Chondrocyte (in vitro differentiated cells): ENCODE data around the gene RNASE1. TPM values are rescaled to one million over a fixed set of nuclear protein-coding genes. Genes with fewer than 3 reads are reported as not detected.
"Not testable (repeated sequence)": the region's sequence is repeated elsewhere in the genome, so short reads cannot be mapped to it uniquely, and the experiment has no call there.

ENCODE experiments used
- DNase-seq: peaks from one replicate; pipeline ENCODE4 v3.0.0; 2021; ENCODE audit warnings: mixed read lengths, low spot score
- H3K27ac Mint-ChIP-seq: one replicate; pipeline ENCODE4 v1.8.0; 2021; ENCODE audit warnings: mild to moderate bottlenecking, moderate library complexity, mixed read lengths; ENCODE audit not compliant: unreplicated experiment
- H3K27me3 Mint-ChIP-seq: 2 replicates; pipeline ENCODE4 v1.8.0; 2021; ENCODE audit warnings: low read depth, mixed read lengths
- H3K36me3 Mint-ChIP-seq: 2 replicates; pipeline ENCODE4 v1.8.0; 2021; ENCODE audit warnings: low read depth, mixed read lengths
- H3K4me1 Mint-ChIP-seq: 2 replicates; pipeline ENCODE4 v1.8.0; 2021; ENCODE audit warnings: low read depth, mild to moderate bottlenecking, mixed read lengths
- H3K4me3 Mint-ChIP-seq: one replicate; pipeline ENCODE4 v1.8.0; 2021; ENCODE audit warnings: mild to moderate bottlenecking, moderate library complexity, mixed read lengths; ENCODE audit not compliant: unreplicated experiment
- H3K9me3 Mint-ChIP-seq: 2 replicates; pipeline ENCODE4 v1.8.0; 2021; ENCODE audit warnings: low read depth, mixed read lengths
- CTCF ChIP-seq: fragments of 200-600 bp; sonication (generic); IDR thresholded peaks from 2 replicates; pipeline ENCODE4 v1.5.0; 2021; ENCODE audit warnings: antibody characterized with exemption, mild to moderate bottlenecking, moderate library complexity
- total RNA-seq: library from RNA; stranded (reverse); gene quantifications from 3 replicates; pipeline ENCODE4 v1.2.1, GENCODE V29; 2021

RNASE1 gene
- total RNA-seq, 1 donor from 2014 or later, result 0.97 TPM

- Mint-ChIP-seq H3K9me3 (no peaks in the 10 kb centered on the region), H3K27me3 (no peaks in the 10 kb centered on the region), H3K4me3 (no peak overlapping the region), H3K36me3 (no peaks in the 10 kb centered on the region), H3K27ac (no peak overlapping the region), H3K4me1 (no peaks in the 10 kb centered on the region)
- no peak for TF ChIP-seq CTCF
- DNase-seq, result no peak
These were observed 35.2 kb upstream of the RNASE1 start for GRCh38 chr14:20837831-20838230.

GRCh38 chr14:20836668-20837338 is 34.2 kb upstream of the RNASE1 start:
- H3K4me1 Mint-ChIP-seq, result no peaks in the 10 kb centered on the region
- peak; percentile 67 for TF ChIP-seq CTCF
- H3K27ac Mint-ChIP-seq, result no peak overlapping the region
- H3K4me3 Mint-ChIP-seq, result no peak overlapping the region
- DNase-seq, result no peak
- H3K36me3 Mint-ChIP-seq, result no peaks in the 10 kb centered on the region
- H3K27me3 Mint-ChIP-seq, result no peaks in the 10 kb centered on the region
- H3K9me3 Mint-ChIP-seq, result no peaks in the 10 kb centered on the region

DNA sequence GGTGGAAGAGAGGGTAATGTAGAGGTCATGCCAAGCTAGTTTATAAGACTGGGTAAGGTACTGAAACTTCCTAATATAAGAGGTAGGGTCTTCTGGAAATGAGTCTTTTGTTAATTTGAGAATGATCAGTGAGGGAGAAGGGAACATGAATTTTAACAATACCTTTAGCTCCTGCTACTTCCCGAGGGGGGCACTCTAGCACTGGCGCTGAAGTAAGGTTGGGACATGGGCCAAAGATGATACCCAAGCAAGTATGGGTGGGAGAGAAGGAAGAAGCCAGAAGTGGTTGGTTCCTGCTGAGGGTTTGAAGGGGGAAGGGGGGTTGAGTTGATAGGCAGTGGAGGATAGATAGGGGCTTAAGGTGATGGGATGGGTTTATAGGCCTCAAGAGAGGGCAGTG is 32.3 kb upstream of the RNASE1 start:
- no peaks in the 10 kb centered on the region for H3K9me3 Mint-ChIP-seq
- no peaks in the 10 kb centered on the region for H3K27me3 Mint-ChIP-seq
- H3K36me3 Mint-ChIP-seq, result no peaks in the 10 kb centered on the region

GRCh38 chr14:20830831-20831230 is 28.2 kb upstream of the RNASE1 start:
- Mint-ChIP-seq H3K9me3 (peaks cover 5% of the 10 kb centered on the region), H3K36me3 (no peaks in the 10 kb centered on the region), H3K27ac (no peak overlapping the region), H3K27me3 (peaks cover 3% of the 10 kb centered on the region), H3K4me1 (peaks cover 11% of the 10 kb centered on the region), H3K4me3 (no peak overlapping the region)
- TF ChIP-seq CTCF, result no peak
- DNase-seq, result no peak

More for the DNA sequence above, 32.3 kb upstream of the RNASE1 start:
- Mint-ChIP-seq H3K4me1 (no peaks in the 10 kb centered on the region), H3K27ac (no peak overlapping the region), H3K4me3 (no peak overlapping the region)
- no peak for DNase-seq
- TF ChIP-seq CTCF, result no peak

DNA sequence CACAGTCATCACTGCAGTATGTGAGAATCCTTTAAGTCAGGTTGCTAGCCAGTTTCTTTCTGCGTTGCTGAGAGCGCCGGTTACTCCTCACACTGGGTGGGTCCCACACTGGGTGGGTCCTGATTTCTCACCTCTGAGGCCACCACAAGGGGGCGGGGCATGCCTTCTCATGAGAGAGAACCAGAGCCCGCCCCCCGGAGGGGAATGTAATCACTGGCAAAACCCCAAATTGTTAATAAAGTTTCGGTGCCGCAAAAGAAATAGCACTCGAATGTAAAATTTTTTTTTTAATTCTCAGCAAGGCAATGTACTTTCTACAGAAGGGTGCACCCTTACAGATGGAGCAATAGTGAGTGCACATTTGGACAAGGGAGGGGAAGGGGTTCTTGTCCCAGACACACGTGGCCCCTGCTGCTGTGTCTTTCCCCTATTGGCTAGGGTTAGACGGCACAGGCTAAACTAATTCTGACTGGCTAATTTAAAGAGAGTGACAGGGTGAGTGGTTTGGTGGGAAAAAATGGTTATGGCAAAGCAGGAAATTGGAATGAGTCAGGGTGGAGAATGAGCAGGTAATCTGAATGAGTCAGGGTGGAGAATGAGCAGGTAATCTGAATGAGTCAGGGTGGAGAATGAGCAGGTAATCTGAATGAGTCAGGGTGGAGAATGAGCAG is 25.5 kb upstream of the RNASE1 start:
- Mint-ChIP-seq H3K4me3 (peak overlapping the region; percentile 78), H3K27ac (peak overlapping the region; percentile 84), H3K4me1 (peaks cover 11% of the 10 kb centered on the region), H3K27me3 (peaks cover 10% of the 10 kb centered on the region)
- not testable (repeated sequence) for DNase-seq, H3K9me3 Mint-ChIP-seq, H3K36me3 Mint-ChIP-seq
- TF ChIP-seq CTCF, result peak; percentile 45
